HepG2 (cell line): Measurements from ENCODE around the gene ZNF581. TPM values are rescaled to one million over a fixed set of nuclear protein-coding genes. Genes with fewer than 3 reads are reported as not detected.

ENCODE experiments used
- DR1 ChIP-seq: sonication (generic); formaldehyde crosslinking; IDR thresholded peaks from 2 replicates; pipeline ENCODE4 v1.8.0; 2021; ENCODE audit warnings: mild to moderate bottlenecking, missing genetic modification reagents, inconsistent platforms
- ETV6 ChIP-seq: sonication (generic); formaldehyde crosslinking; conservative IDR thresholded peaks from 2 replicates; pipeline ENCODE4 v1.4.0; 2020; ENCODE audit warnings: missing genetic modification reagents
- HINFP ChIP-seq: sonication (generic); formaldehyde crosslinking; IDR thresholded peaks from 2 replicates; pipeline ENCODE4 v1.4.0; 2020; ENCODE audit warnings: low read depth, mild to moderate bottlenecking, missing genetic modification reagents
- MEIS2 ChIP-seq: sonication (generic); formaldehyde crosslinking; IDR thresholded peaks from 2 replicates; pipeline ENCODE4 v1.9.0; 2021; ENCODE audit warnings: mild to moderate bottlenecking, missing genetic modification reagents
- PAX8 ChIP-seq: sonication (generic); formaldehyde crosslinking; IDR thresholded peaks from 2 replicates; pipeline ENCODE4 v1.8.0; 2022; ENCODE audit warnings: mild to moderate bottlenecking, missing genetic modification reagents, borderline replicate concordance
- RXRA ChIP-seq: sonication (generic); formaldehyde crosslinking; IDR thresholded peaks from 2 replicates; pipeline ENCODE4 v1.5.1; 2020; ENCODE audit warnings: missing genetic modification reagents
- ZBED4 ChIP-seq: sonication (generic); formaldehyde crosslinking; IDR thresholded peaks from 2 replicates; pipeline ENCODE4 v1.4.0; 2020; ENCODE audit warnings: missing genetic modification reagents, borderline replicate concordance
- ZNF44 ChIP-seq: sonication (generic); formaldehyde crosslinking; IDR thresholded peaks from 2 replicates; pipeline ENCODE4 v1.5.1; 2020; ENCODE audit warnings: mild to moderate bottlenecking, missing genetic modification reagents
- ZNF501 ChIP-seq: sonication (generic); formaldehyde crosslinking; IDR thresholded peaks from 2 replicates; pipeline ENCODE4 v1.5.1; 2020; ENCODE audit warnings: mild to moderate bottlenecking, moderate library complexity, missing genetic modification reagents
- ZNF605 ChIP-seq: sonication (generic); formaldehyde crosslinking; IDR thresholded peaks from 2 replicates; pipeline ENCODE4 v1.8.0; 2022; ENCODE audit warnings: mild to moderate bottlenecking, missing genetic modification reagents
- ZNF773 ChIP-seq: sonication (generic); formaldehyde crosslinking; IDR thresholded peaks from 2 replicates; pipeline ENCODE4 v1.4.0; 2020; ENCODE audit warnings: missing genetic modification reagents, borderline replicate concordance
- polyA plus RNA-seq, 8 experiments: library from polyadenylated mRNA; depleted of rRNA in 3 of 8; stranded (reverse) in 7 of 8; unstranded in 1 of 8; fragments of >200 nt; fragmentation: Illumina TruSeq in 4 of 8; extraction: Trizol in 4 of 8; gene quantifications; 2 replicates each; pipeline versions ENCODE4 v1.2.1 to v1.2.3, GENCODE V29; 2011 to 2016; ENCODE audit warnings: low read depth in 4 of 8, missing spikeins in 1 of 8, mixed read lengths in 1 of 8; ENCODE audit not compliant: insufficient read depth in 1 of 8
- total RNA-seq, 5 experiments: library from RNA; depleted of rRNA; stranded (reverse); fragments of >200 nt; fragmentation: Illumina TruSeq; extraction: Trizol; gene quantifications; 2 replicates each; pipeline ENCODE4 v1.2.3, GENCODE V29; 2016; ENCODE audit warnings: low read depth in 1 of 5
- TF ChIP-seq, protein P1 (sequence below): sonication (generic); formaldehyde crosslinking; IDR thresholded peaks from 2 replicates; pipeline ENCODE4 v1.4.0; 2020; ENCODE audit warnings: missing genetic modification reagents
- TF ChIP-seq, protein P2 (sequence below): sonication (generic); formaldehyde crosslinking; IDR thresholded peaks from 2 replicates; pipeline ENCODE4 v1.5.0; 2020; ENCODE audit warnings: missing genetic modification reagents, mild to moderate bottlenecking, borderline replicate concordance
- TF ChIP-seq, protein P3 (sequence below): sonication (generic); formaldehyde crosslinking; IDR thresholded peaks from 2 replicates; pipeline ENCODE4 v1.4.0; 2020; ENCODE audit warnings: missing genetic modification reagents, borderline replicate concordance

ZNF581 gene
- total and polyA plus RNA-seq, 2 of the 13 experiments (the other 11 are each of a cell fraction or from before 2014, with no cell fraction given), result 19.6 to 49.5 TPM

- peak; percentile 76 for TF ChIP-seq ETV6 (CRISPR knock-in tag)
- 0 out of 2 replicates have a peak, but pooled peaks have one; percentile 38 for TF ChIP-seq HINFP (CRISPR knock-in tag)
- 0 out of 2 replicates have a peak, but pooled peaks have one; percentile 65 for TF ChIP-seq ZNF773 (CRISPR knock-in tag)
- TF ChIP-seq ZNF605 (CRISPR knock-in tag), result peak; percentile 33; the same call in 1 of the 2 replicates
- TF ChIP-seq ZNF44 (CRISPR knock-in tag), result no peak
- TF ChIP-seq PAX8, result 0 out of 2 replicates have a peak, but pooled peaks have one; percentile 72
- TF ChIP-seq, protein P1, sequence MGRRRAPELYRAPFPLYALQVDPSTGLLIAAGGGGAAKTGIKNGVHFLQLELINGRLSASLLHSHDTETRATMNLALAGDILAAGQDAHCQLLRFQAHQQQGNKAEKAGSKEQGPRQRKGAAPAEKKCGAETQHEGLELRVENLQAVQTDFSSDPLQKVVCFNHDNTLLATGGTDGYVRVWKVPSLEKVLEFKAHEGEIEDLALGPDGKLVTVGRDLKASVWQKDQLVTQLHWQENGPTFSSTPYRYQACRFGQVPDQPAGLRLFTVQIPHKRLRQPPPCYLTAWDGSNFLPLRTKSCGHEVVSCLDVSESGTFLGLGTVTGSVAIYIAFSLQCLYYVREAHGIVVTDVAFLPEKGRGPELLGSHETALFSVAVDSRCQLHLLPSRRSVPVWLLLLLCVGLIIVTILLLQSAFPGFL, result no peak
- peak; percentile 32; the same call in 1 of the 2 replicates for TF ChIP-seq MEIS2 (CRISPR knock-in tag)
- TF ChIP-seq, protein P2, sequence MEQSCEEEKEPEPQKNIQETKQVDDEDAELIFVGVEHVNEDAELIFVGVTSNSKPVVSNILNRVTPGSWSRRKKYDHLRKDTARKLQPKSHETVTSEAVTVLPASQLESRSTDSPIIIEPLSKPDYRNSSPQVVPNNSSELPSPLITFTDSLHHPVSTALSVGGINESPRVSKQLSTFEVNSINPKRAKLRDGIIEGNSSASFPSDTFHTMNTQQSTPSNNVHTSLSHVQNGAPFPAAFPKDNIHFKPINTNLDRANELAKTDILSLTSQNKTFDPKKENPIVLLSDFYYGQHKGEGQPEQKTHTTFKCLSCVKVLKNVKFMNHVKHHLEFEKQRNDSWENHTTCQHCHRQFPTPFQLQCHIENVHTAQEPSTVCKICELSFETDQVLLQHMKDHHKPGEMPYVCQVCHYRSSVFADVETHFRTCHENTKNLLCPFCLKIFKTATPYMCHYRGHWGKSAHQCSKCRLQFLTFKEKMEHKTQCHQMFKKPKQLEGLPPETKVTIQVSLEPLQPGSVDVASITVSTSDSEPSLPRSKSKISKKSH, result no peak
- TF ChIP-seq ZBED4, result no peak
- TF ChIP-seq RXRA (CRISPR knock-in tag), result peak; percentile 70
- peak; percentile 61; the same call in 1 of the 2 replicates for TF ChIP-seq DR1 (CRISPR knock-in tag)
- TF ChIP-seq ZNF501 (CRISPR knock-in tag), result peak; percentile 51; the same call in 1 of the 2 replicates
- TF ChIP-seq, protein P3, sequence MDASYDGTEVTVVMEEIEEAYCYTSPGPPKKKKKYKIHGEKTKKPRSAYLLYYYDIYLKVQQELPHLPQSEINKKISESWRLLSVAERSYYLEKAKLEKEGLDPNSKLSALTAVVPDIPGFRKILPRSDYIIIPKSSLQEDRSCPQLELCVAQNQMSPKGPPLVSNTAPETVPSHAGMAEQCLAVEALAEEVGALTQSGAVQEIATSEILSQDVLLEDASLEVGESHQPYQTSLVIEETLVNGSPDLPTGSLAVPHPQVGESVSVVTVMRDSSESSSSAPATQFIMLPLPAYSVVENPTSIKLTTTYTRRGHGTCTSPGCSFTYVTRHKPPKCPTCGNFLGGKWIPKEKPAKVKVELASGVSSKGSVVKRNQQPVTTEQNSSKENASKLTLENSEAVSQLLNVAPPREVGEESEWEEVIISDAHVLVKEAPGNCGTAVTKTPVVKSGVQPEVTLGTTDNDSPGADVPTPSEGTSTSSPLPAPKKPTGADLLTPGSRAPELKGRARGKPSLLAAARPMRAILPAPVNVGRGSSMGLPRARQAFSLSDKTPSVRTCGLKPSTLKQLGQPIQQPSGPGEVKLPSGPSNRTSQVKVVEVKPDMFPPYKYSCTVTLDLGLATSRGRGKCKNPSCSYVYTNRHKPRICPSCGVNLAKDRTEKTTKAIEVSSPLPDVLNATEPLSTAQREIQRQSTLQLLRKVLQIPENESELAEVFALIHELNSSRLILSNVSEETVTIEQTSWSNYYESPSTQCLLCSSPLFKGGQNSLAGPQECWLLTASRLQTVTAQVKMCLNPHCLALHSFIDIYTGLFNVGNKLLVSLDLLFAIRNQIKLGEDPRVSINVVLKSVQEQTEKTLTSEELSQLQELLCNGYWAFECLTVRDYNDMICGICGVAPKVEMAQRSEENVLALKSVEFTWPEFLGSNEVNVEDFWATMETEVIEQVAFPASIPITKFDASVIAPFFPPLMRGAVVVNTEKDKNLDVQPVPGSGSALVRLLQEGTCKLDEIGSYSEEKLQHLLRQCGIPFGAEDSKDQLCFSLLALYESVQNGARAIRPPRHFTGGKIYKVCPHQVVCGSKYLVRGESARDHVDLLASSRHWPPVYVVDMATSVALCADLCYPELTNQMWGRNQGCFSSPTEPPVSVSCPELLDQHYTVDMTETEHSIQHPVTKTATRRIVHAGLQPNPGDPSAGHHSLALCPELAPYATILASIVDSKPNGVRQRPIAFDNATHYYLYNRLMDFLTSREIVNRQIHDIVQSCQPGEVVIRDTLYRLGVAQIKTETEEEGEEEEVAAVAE, result peak; percentile 63; the same call in 1 of the 2 replicates
These were observed 31.6 kb downstream of the ZNF581 start, which contains the start of gene EPN1 (continued) for GRCh38 chr19:55674841-55675660.
